Gastrocnemius medialis (tissue), 4 donors: ENCODE data around the gene MCM7. TPM values are rescaled to one million over a fixed set of nuclear protein-coding genes. Genes with fewer than 3 reads are reported as not detected.
"Not testable (repeated sequence)": the region's sequence is repeated elsewhere in the genome, so short reads cannot be mapped to it uniquely, and the experiment has no call there.

ENCODE experiments used
- ATAC-seq, 2 donors: fragments of 150-250 bp; one replicate each; pipeline ENCODE4 v1.9.1; 2016
- DNase-seq, 2 donors: peaks; one replicate each; pipeline ENCODE4 v3.0.0-alpha.2; 2019
- H3K27ac ChIP-seq, 4 donors: fragments of 200-600 bp; sonication (generic); 1 replicate in 1 of 4; 2 replicates in 3 of 4; pipeline ENCODE4 v1.5.1; 2016 to 2018; ENCODE audit warnings: mild to moderate bottlenecking in 2 of 4, moderate library complexity in 1 of 4
- H3K27me3 ChIP-seq, 3 donors: fragments of 200-600 bp; sonication (generic) in 2 of 3; 1 replicate in 1 of 3; 2 replicates in 2 of 3; pipeline versions ENCODE4 v1.5.1 to v1.6.0; 2016 to 2019; ENCODE audit warnings: mild to moderate bottlenecking in 1 of 3, moderate library complexity in 1 of 3
- H3K36me3 ChIP-seq, 2 donors: fragments of 200-600 bp; sonication (generic) in 1 of 2; one replicate each; pipeline ENCODE4 v1.5.1; 2017 to 2018
- H3K4me1 ChIP-seq, 2 donors: fragments of 200-600 bp; sonication (generic) in 1 of 2; one replicate each; pipeline ENCODE4 v1.5.1; 2016 to 2017; ENCODE audit warnings: mild to moderate bottlenecking in 2 of 2
- H3K4me3 ChIP-seq, 4 donors: fragments of 200-600 bp; sonication (generic) in 3 of 4; 1 replicate in 1 of 4; 2 replicates in 3 of 4; pipeline ENCODE4 v1.5.1; 2016 to 2019; ENCODE audit warnings: mild to moderate bottlenecking in 2 of 4
- H3K9me3 ChIP-seq, 3 donors: fragments of 200-600 bp; sonication (generic) in 2 of 3; 1 replicate in 1 of 3; 2 replicates in 2 of 3; pipeline ENCODE4 v1.5.1; 2016 to 2019
- POLR2A ChIP-seq, 2 donors: fragments of 450-650 bp; IDR thresholded peaks; one replicate each; pipeline ENCODE4 v1.6.1; 2017; ENCODE audit warnings: antibody characterized with exemption in 2 of 2, mild to moderate bottlenecking in 2 of 2, moderate library complexity in 2 of 2
- in situ Hi-C, 4 donors: fragments of 200-750 bp; cut with MboI; loops; one replicate each; pipeline versions ENCODE4 v1.15.0 to v1.8.0; 2017; ENCODE audit warnings: low sequenced_read_pairs in 4 of 4
- intact Hi-C: fragments of 100-400 bp; cut with DNase I; formaldehyde crosslinking; loops from one replicate; pipeline ENCODE4 v1.15.1; 2023; ENCODE audit warnings: low total_unique reads
- total RNA-seq, 4 donors: library from RNA; depleted of rRNA; stranded (reverse); fragments of >200 nt; gene quantifications; one replicate each; pipeline versions ENCODE4 v1.1.0 to v1.2.3, GENCODE V29; 2016
- TF ChIP-seq, protein P1 (sequence below), 5 experiments: fragments of 450-650 bp in 3 of 5; fragments of 200-600 bp in 2 of 5; sonication (generic) in 2 of 5; IDR thresholded peaks in 4 of 5; conservative IDR thresholded peaks in 1 of 5; 1 replicate in 4 of 5; 2 replicates in 1 of 5; pipeline ENCODE4 v1.5.1; 2016 to 2019; ENCODE audit warnings: antibody characterized with exemption in 5 of 5, mild to moderate bottlenecking in 3 of 5, moderate library complexity in 3 of 5

MCM7 gene
- total RNA-seq, 4 donors from 2014 or later: 23.9 to 45.7 (median 36.1) TPM

GRCh38 chr7:100132126-100132525 lies 30.9 kb upstream of the MCM7 start:
- Histone ChIP-seq H3K9me3 (no peaks in the 10 kb centered on the region), H3K27ac (no peak overlapping the region), H3K27me3 (no peaks in the 10 kb centered on the region), H3K4me1 (peaks cover 0 to 7% of the 10 kb centered on the region in 2 donors), H3K36me3 (no peaks in the 10 kb centered on the region), H3K4me3 (no peak overlapping the region)
- ATAC-seq: no peak
- TF ChIP-seq, protein P1, sequence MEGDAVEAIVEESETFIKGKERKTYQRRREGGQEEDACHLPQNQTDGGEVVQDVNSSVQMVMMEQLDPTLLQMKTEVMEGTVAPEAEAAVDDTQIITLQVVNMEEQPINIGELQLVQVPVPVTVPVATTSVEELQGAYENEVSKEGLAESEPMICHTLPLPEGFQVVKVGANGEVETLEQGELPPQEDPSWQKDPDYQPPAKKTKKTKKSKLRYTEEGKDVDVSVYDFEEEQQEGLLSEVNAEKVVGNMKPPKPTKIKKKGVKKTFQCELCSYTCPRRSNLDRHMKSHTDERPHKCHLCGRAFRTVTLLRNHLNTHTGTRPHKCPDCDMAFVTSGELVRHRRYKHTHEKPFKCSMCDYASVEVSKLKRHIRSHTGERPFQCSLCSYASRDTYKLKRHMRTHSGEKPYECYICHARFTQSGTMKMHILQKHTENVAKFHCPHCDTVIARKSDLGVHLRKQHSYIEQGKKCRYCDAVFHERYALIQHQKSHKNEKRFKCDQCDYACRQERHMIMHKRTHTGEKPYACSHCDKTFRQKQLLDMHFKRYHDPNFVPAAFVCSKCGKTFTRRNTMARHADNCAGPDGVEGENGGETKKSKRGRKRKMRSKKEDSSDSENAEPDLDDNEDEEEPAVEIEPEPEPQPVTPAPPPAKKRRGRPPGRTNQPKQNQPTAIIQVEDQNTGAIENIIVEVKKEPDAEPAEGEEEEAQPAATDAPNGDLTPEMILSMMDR (IDR thresholded peaks at IDR 0.05 in 4 of 5, conservative IDR thresholded peaks at IDR 0.05 in 1 of 5): no peak
- TF ChIP-seq POLR2A (IDR thresholded peaks at IDR 0.05): no peak
- intact Hi-C loops: no loop called here
- in situ Hi-C loops: loop anchor here in 2 of 4 donors (10.0 to 25.0 kb wide), 2 partner anchors 147 to 205 kb away; no protein-coding TSS in a partner anchor
- DNase-seq: no peak

DNA sequence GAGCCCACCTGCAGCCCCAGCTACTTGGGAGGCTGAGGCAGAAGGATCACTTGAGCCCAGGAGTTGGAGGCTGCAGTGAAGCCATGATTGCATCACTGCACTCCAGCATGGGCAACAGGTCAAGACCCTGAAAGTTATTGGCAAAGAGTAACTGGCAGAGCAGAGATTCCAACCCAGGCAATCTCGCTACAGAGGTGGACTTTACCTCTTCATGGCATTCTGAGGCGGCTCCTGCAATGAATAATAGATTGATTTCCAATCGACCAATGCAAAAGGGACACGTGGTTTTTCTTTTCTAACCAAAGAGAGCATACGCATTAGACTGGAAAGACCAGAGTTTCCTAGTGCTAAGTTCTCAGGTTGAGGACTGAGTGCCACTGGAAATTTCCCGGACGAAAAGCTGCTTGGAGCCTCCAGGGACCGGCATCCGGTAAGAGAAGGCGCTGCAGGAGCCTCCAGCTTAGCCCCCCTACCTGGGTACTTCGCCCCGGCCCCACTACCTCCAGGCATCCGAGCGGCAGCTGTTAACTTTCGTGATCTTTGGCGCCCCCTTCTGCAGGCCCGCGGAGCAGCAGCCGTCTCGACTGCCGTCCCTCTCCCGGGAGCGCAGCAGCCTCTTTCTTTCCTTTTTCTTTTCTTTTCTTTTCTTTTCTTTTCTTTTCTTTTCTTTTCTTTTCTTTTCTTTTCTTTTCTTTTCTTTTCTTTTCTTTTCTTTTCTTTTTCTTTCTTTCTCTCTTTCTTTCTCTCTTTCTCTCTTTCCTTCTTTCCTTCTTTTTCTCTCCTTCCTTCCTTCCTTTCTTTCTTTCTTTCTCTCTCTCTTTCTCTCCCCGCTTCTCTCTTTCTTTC lies 29.6 kb upstream of the MCM7 start:
- ATAC-seq (no peak), DNase-seq (peak; percentile 38 to 59)
- H3K27me3 ChIP-seq: no peaks in the 10 kb centered on the region
- H3K36me3 ChIP-seq: no peaks in the 10 kb centered on the region
- in situ Hi-C loops: loop anchor here in 2 of 4 donors (10.0 to 25.0 kb wide), 2 partner anchors 146 to 206 kb away; no protein-coding TSS in a partner anchor
- no peak overlapping the region for H3K27ac ChIP-seq
- H3K4me1 ChIP-seq: peaks cover 7 to 13% of the 10 kb centered on the region in 2 donors
- H3K9me3 ChIP-seq: no peaks in the 10 kb centered on the region
- intact Hi-C loops: no loop called here
- peak overlapping the region in 1 of 4 donors; percentile 30 for H3K4me3 ChIP-seq
- TF ChIP-seq POLR2A (IDR thresholded peaks at IDR 0.05): no peak
- TF ChIP-seq, protein P1 (IDR thresholded peaks at IDR 0.05 in 4 of 5, conservative IDR thresholded peaks at IDR 0.05 in 1 of 5): peak; percentile 62 to 89 (median 81)

DNA sequence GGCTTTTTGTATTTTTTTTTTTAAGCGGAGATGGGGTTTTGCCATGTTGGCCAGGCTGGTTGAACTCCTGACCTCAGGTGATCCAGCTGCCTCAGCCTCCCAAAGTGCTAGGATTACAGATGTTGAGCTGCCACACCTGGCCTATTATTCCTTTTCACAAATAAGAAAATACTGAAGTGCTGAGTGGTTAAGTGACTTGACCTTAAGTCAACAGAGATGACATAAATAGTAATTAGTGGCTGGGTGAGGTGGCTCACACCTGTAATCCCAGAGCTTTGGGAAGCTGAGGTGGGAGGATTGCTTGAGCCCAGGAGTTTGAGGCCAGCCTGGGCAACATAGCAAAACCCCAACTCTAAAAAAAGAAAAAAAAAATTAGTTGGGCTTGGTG lies 29.0 kb upstream of the MCM7 start:
- H3K36me3 ChIP-seq, ATAC-seq, H3K9me3 ChIP-seq, H3K27me3 ChIP-seq, DNase-seq, intact Hi-C loops, H3K27ac ChIP-seq, H3K4me3 ChIP-seq: not testable (repeated sequence)
- peaks cover 11 to 19% of the 10 kb centered on the region in 2 donors for H3K4me1 ChIP-seq
- in situ Hi-C loops: loop anchor here in 2 of 4 donors (10.0 to 25.0 kb wide), 2 partner anchors 145 to 207 kb away; no protein-coding TSS in a partner anchor

- no peak overlapping the region for H3K4me3 ChIP-seq
- TF ChIP-seq POLR2A (IDR thresholded peaks at IDR 0.05): no peak
- TF ChIP-seq, protein P1 (IDR thresholded peaks at IDR 0.05 in 4 of 5, conservative IDR thresholded peaks at IDR 0.05 in 1 of 5): no peak
- no peaks in the 10 kb centered on the region for H3K36me3 ChIP-seq
- no peaks in the 10 kb centered on the region for H3K27me3 ChIP-seq
- no peaks in the 10 kb centered on the region for H3K9me3 ChIP-seq
- intact Hi-C loops (loop anchor here (5.0 to 10.0 kb wide), 3 partner anchors 41 to 136 kb away; partner anchors contain the start of genes COPS6 and ZKSCAN1), in situ Hi-C loops (loop anchor here in 2 of 4 donors (10.0 to 25.0 kb wide), 2 partner anchors 134 to 209 kb away; no protein-coding TSS in a partner anchor)
- no peak for DNase-seq
- no peak overlapping the region for H3K27ac ChIP-seq
- peaks cover 11 to 22% of the 10 kb centered on the region in 2 donors for H3K4me1 ChIP-seq
- no peak for ATAC-seq
Observed at GRCh38 chr7:100128637-100128963, 27.4 kb upstream of the MCM7 start.
